Endothelial cell of umbilical vein (primary cell): Measurements from ENCODE around the gene CABYR. TPM values are rescaled to one million over a fixed set of nuclear protein-coding genes. Genes with fewer than 3 reads are reported as not detected.

Experiments used
- BruUV-seq: library from RNA; stranded (reverse); fragments of 400-500 nt; replicated peaks from 2 replicates; lab custom pipeline; 2021; lab: Mats Ljungman, UMichigan
- CTCF ChIA-PET: fragments of 300-600, 350-600 bp; sonication (Branson Sonifier 250); formaldehyde crosslinking; loops from one replicate; lab custom pipeline; 2021; ENCODE audit warnings: antibody characterized with exemption, inconsistent platforms; lab: Charles Lee
- POLR2A ChIA-PET: fragments of 300-600, 350-600 bp; sonication (Branson Sonifier 250); formaldehyde crosslinking; loops from one replicate; lab custom pipeline; 2021; ENCODE audit warnings: antibody characterized with exemption, inconsistent platforms; lab: Charles Lee
- DNase-seq: peaks from one replicate; pipeline ENCODE4 v3.0.0-alpha.2; 2011; ENCODE audit warnings: low read depth, low spot score
- FAIRE-seq: peaks from 2 replicates; lab custom pipeline; 2011; peaks lifted over from hg19 to GRCh38; lab: Jason Lieb, UNC
- H2AFZ ChIP-seq: 2 replicates; pipeline ENCODE4 v1.6.0; 2012; ENCODE audit warnings: low read depth, low read length, control low read depth, inconsistent platforms
- H3K27ac ChIP-seq: 2 replicates; pipeline ENCODE4 v1.5.1; 2011; ENCODE audit warnings: low read depth, mild to moderate bottlenecking, control low read depth, low read length, moderate library complexity; ENCODE audit not compliant: insufficient read depth
- H3K27me3 ChIP-seq, 2 experiments: 2 replicates each; pipeline versions ENCODE4 v1.6.0 to v1.6.1; 2011; ENCODE audit warnings: low read length in 2 of 2, mixed read lengths in 1 of 2; ENCODE audit not compliant: control insufficient read depth in 2 of 2, insufficient read depth in 2 of 2
- H3K36me3 ChIP-seq, 2 experiments: 2 replicates in 1 of 2; 3 replicates in 1 of 2; pipeline ENCODE4 v1.5.1; 2011; ENCODE audit warnings: low read length in 2 of 2, mild to moderate bottlenecking in 1 of 2, moderate library complexity in 1 of 2; ENCODE audit not compliant: control insufficient read depth in 2 of 2, insufficient read depth in 2 of 2; ENCODE audit errors: extremely low read depth in 1 of 2
- H3K4me1 ChIP-seq: 3 replicates; pipeline ENCODE4 v1.5.1; 2011; ENCODE audit warnings: mild to moderate bottlenecking, low read length; ENCODE audit not compliant: control insufficient read depth, insufficient read depth; ENCODE audit errors: extremely low read depth
- H3K4me2 ChIP-seq: 2 replicates; pipeline ENCODE4 v1.6.1; 2011; ENCODE audit warnings: low read length, control low read depth, mixed read lengths; ENCODE audit not compliant: insufficient read depth
- H3K4me3 ChIP-seq, 3 experiments: fragments of 200-600 bp in 1 of 3; sonication (generic), shearing (Covaris generic) in 1 of 3; replicated peaks in 1 of 3; 2 replicates each; pipeline ENCODE4 v1.5.1; 2011 to 2016; ENCODE audit warnings: control low read depth in 3 of 3, low read length in 3 of 3, mild to moderate bottlenecking in 2 of 3, inconsistent platforms in 1 of 3, low read depth in 1 of 3, moderate library complexity in 1 of 3; ENCODE audit not compliant: insufficient read depth in 1 of 3
- H3K79me2 ChIP-seq: 2 replicates; pipeline ENCODE4 v1.6.0; 2012; ENCODE audit warnings: low read length, inconsistent platforms; ENCODE audit not compliant: control insufficient read depth, insufficient read depth
- H3K9ac ChIP-seq: replicated peaks from 2 replicates; pipeline ENCODE3; 2011; ENCODE audit warnings: low read length, control low read depth; ENCODE audit not compliant: insufficient read depth; ENCODE audit errors: extremely low read depth
- H3K9me1 ChIP-seq: replicated peaks from 3 replicates; pipeline ENCODE4 v1.6.0; 2011; ENCODE audit warnings: mild to moderate bottlenecking, low read length; ENCODE audit not compliant: control insufficient read depth, insufficient read depth; ENCODE audit errors: extremely low read depth
- H3K9me3 ChIP-seq: replicated peaks from 2 replicates; pipeline ENCODE4 v1.5.1; 2012; ENCODE audit warnings: low read length, inconsistent platforms; ENCODE audit not compliant: control insufficient read depth, insufficient read depth
- H4K20me1 ChIP-seq: replicated peaks from 2 replicates; pipeline ENCODE3; 2011; ENCODE audit warnings: mild to moderate bottlenecking, low read length; ENCODE audit not compliant: control insufficient read depth, insufficient read depth; ENCODE audit errors: extremely low read depth
- CTCF ChIP-seq, 2 donors: IDR thresholded peaks; 1 replicate in 1 of 2; 2 replicates in 1 of 2; pipeline ENCODE4 v1.5.1; 2011; ENCODE audit warnings: low read length in 2 of 2, mild to moderate bottlenecking in 2 of 2, moderate library complexity in 2 of 2, control low read depth in 1 of 2, inconsistent platforms in 1 of 2, low read depth in 1 of 2; ENCODE audit not compliant: insufficient read depth in 1 of 2; ENCODE audit errors: extremely low read depth in 1 of 2
- EZH2 ChIP-seq: IDR thresholded peaks from 2 replicates; pipeline ENCODE4 v1.6.1; 2012; ENCODE audit warnings: borderline replicate concordance, low read depth, mild to moderate bottlenecking, moderate library complexity, low read length, inconsistent platforms; ENCODE audit not compliant: severe bottlenecking
- FOS ChIP-seq: IDR thresholded peaks from 2 replicates; pipeline ENCODE4 v1.6.1; 2011; ENCODE audit warnings: mild to moderate bottlenecking, low read length, moderate library complexity, borderline replicate concordance; ENCODE audit not compliant: insufficient read depth
- GATA2 ChIP-seq: IDR thresholded peaks from 2 replicates; pipeline ENCODE4 v1.7.0; 2011; ENCODE audit warnings: low read depth, mild to moderate bottlenecking, moderate library complexity, mixed read lengths, low read length; ENCODE audit not compliant: insufficient read length, insufficient read depth
- JUN ChIP-seq: IDR thresholded peaks from 2 replicates; pipeline ENCODE4 v1.6.1; 2011; ENCODE audit warnings: borderline replicate concordance, low read depth; ENCODE audit not compliant: insufficient read length, insufficient read depth
- MAX ChIP-seq: IDR thresholded peaks from 2 replicates; pipeline ENCODE4 v1.6.1; 2011; ENCODE audit not compliant: insufficient read depth, insufficient read length
- MYC ChIP-seq: IDR thresholded peaks from one replicate; pipeline ENCODE4 v1.6.1; 2011; ENCODE audit warnings: mild to moderate bottlenecking, low read depth, low read length
- POLR2A ChIP-seq: IDR thresholded peaks from 2 replicates; pipeline ENCODE4 v1.6.1; 2012; ENCODE audit warnings: low read depth, mild to moderate bottlenecking, control low read depth, low read length
- POLR2AphosphoS5 ChIP-seq: IDR thresholded peaks from 2 replicates; pipeline ENCODE4 v1.6.1; 2012; ENCODE audit warnings: low read depth, mild to moderate bottlenecking, control low read depth, low read length, moderate library complexity; ENCODE audit not compliant: insufficient read depth
- dilution Hi-C: fragments of 300-500 bp; cut with MboI; formaldehyde crosslinking; loops from one replicate; pipeline ENCODE4 v1.15.0; 2019; ENCODE audit warnings: low sequenced_read_pairs; ENCODE audit not compliant: extremely low pct_ligation_motif_present
- intact Hi-C: fragments of 100-400 bp; cut with micrococcal nuclease; formaldehyde crosslinking; loops from one replicate; pipeline ENCODE4 v1.10.0; 2022
- polyA plus RNA-seq, 4 experiments: library from polyadenylated mRNA; depleted of rRNA in 3 of 4; stranded (reverse) in 3 of 4; unstranded in 1 of 4; fragments of >200 nt; gene quantifications; 2 replicates each; pipeline versions ENCODE4 v1.2.1 to v1.2.3, GENCODE V29; 2011 to 2012; ENCODE audit warnings: missing spikeins in 1 of 4
- total RNA-seq: library from RNA; stranded (reverse); gene quantifications from 2 replicates; pipeline ENCODE4 v1.2.3, GENCODE V29; 2021

Gene CABYR
- total and polyA plus RNA-seq, 2 donors (not counting 3 experiments of a cell fraction or from before 2014, with no cell fraction given), result 3.9 to 8.9 TPM

- no TSS peak for BruUV-seq
- no peaks in the 10 kb centered on the region for H3K9me3 ChIP-seq
- dilution Hi-C loops (no loop called here), intact Hi-C loops (no loop called here)
- H3K4me3 ChIP-seq, result no peak overlapping the region
- H3K79me2 ChIP-seq, result no peaks in the 10 kb centered on the region
- TF ChIP-seq MYC (no peak), MAX (no peak), POLR2A (no peak), FOS (no peak), JUN (no peak), CTCF (IDR thresholded peaks at IDR 0.05; ENCODE audit: extremely low read depth in 1 of 2, insufficient read depth in 1 of 2, low read depth in 1 of 2, low read length in 2 of 2) (no peak), GATA2 (no peak), POLR2AphosphoS5 (no peak), EZH2 (no peak)
- ChIA-PET POLR2A (no interaction called here), CTCF (interaction anchor here (1.6 to 3.9 kb wide), 2 partner anchors 12 kb away, joined by 4 to 53 read pairs; no protein-coding TSS in a partner anchor)
- H4K20me1 ChIP-seq, result no peaks in the 10 kb centered on the region
- H2AFZ ChIP-seq, result no peak overlapping the region
- no peaks in the 10 kb centered on the region for H3K36me3 ChIP-seq
- no peak overlapping the region for H3K27ac ChIP-seq
- no peaks in the 10 kb centered on the region for H3K9me1 ChIP-seq
- no peak overlapping the region for H3K9ac ChIP-seq
- no peak for DNase-seq
- no peaks in the 10 kb centered on the region for H3K4me1 ChIP-seq
- FAIRE-seq, result no peak
- H3K4me2 ChIP-seq, result no peak overlapping the region
- H3K27me3 ChIP-seq, result no peaks in the 10 kb centered on the region
Measured at GRCh38 chr18:24189664-24190346, 50.9 kb downstream of the CABYR start.
